ENCODE measurements around the gene COPB2.

GRCh38 chr3:139388821-139389551 is 461 bp downstream of the COPB2 start:
- TF ChIP-seq, protein P1, sequence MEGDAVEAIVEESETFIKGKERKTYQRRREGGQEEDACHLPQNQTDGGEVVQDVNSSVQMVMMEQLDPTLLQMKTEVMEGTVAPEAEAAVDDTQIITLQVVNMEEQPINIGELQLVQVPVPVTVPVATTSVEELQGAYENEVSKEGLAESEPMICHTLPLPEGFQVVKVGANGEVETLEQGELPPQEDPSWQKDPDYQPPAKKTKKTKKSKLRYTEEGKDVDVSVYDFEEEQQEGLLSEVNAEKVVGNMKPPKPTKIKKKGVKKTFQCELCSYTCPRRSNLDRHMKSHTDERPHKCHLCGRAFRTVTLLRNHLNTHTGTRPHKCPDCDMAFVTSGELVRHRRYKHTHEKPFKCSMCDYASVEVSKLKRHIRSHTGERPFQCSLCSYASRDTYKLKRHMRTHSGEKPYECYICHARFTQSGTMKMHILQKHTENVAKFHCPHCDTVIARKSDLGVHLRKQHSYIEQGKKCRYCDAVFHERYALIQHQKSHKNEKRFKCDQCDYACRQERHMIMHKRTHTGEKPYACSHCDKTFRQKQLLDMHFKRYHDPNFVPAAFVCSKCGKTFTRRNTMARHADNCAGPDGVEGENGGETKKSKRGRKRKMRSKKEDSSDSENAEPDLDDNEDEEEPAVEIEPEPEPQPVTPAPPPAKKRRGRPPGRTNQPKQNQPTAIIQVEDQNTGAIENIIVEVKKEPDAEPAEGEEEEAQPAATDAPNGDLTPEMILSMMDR (IDR thresholded peaks at IDR 0.05), result no peak
- TF ChIP-seq EZH2 (IDR thresholded peaks at IDR 0.05), result peak; percentile 31
